ENCODE data around the gene FGFR2. TPM values are rescaled to one million over a fixed set of nuclear protein-coding genes. Genes with fewer than 3 reads are reported as not detected.

FGFR2 gene
- total RNA-seq, 4 donors from 2014 or later = 0.11 to 0.31 (median 0.22) TPM; not detected in 1

GRCh38 chr10:121544301-121544869 lies 53.9 kb downstream of the FGFR2 start:
- H3K36me3 ChIP-seq = no peaks in the 10 kb centered on the region
- H3K4me3 ChIP-seq = no peak overlapping the region
- ATAC-seq = no peak
- H3K4me1 ChIP-seq = no peaks in the 10 kb centered on the region
- in situ Hi-C loops (cut with MboI; ENCODE audit: low sequenced_read_pairs in 4 of 4) = no loop called here
- H3K27ac ChIP-seq = no peak overlapping the region
- intact Hi-C loops (cut with DNase I; ENCODE audit: low total_unique reads) = no loop called here
- TF ChIP-seq CTCF (IDR thresholded peaks at IDR 0.05 in 4 of 5, conservative IDR thresholded peaks at IDR 0.05 in 1 of 5) (no peak), POLR2A (IDR thresholded peaks at IDR 0.05) (no peak)
- DNase-seq = no peak
- no peaks in the 10 kb centered on the region for H3K27me3 ChIP-seq
- no peaks in the 10 kb centered on the region for H3K9me3 ChIP-seq

- in situ Hi-C loops (cut with MboI; ENCODE audit: low sequenced_read_pairs in 4 of 4) = no loop called here
- no peaks in the 10 kb centered on the region for H3K9me3 ChIP-seq
- TF ChIP-seq POLR2A (IDR thresholded peaks at IDR 0.05) (no peak), CTCF (IDR thresholded peaks at IDR 0.05 in 4 of 5, conservative IDR thresholded peaks at IDR 0.05 in 1 of 5) (no peak)
- DNase-seq = no peak
- no peak for ATAC-seq
- no peak overlapping the region for H3K4me3 ChIP-seq
- no peak overlapping the region for H3K27ac ChIP-seq
- H3K4me1 ChIP-seq = no peaks in the 10 kb centered on the region
- intact Hi-C loops (cut with DNase I; ENCODE audit: low total_unique reads) = no loop called here
- H3K27me3 ChIP-seq = no peaks in the 10 kb centered on the region
- H3K36me3 ChIP-seq = no peaks in the 10 kb centered on the region
Observed at GRCh38 chr10:121543545-121543944, 54.7 kb downstream of the FGFR2 start.

- Histone ChIP-seq H3K4me1 (no peaks in the 10 kb centered on the region), H3K27me3 (no peaks in the 10 kb centered on the region), H3K9me3 (no peaks in the 10 kb centered on the region), H3K27ac (no peak overlapping the region), H3K36me3 (no peaks in the 10 kb centered on the region), H3K4me3 (no peak overlapping the region)
- no peak for ATAC-seq
- in situ Hi-C loops (cut with MboI; ENCODE audit: low sequenced_read_pairs in 4 of 4) = no loop called here
- intact Hi-C loops (cut with DNase I; ENCODE audit: low total_unique reads) = no loop called here
- no peak for DNase-seq
- TF ChIP-seq CTCF (IDR thresholded peaks at IDR 0.05 in 4 of 5, conservative IDR thresholded peaks at IDR 0.05 in 1 of 5) = no peak
- no peak for TF ChIP-seq POLR2A (IDR thresholded peaks at IDR 0.05)
Observed at GRCh38 chr10:121541450-121542120, 56.7 kb downstream of the FGFR2 start.

GRCh38 chr10:121540732-121541395 lies 57.4 kb downstream of the FGFR2 start:
- no peak overlapping the region for H3K27ac ChIP-seq
- H3K4me3 ChIP-seq = no peak overlapping the region
- no peaks in the 10 kb centered on the region for H3K9me3 ChIP-seq
- intact Hi-C loops (cut with DNase I; ENCODE audit: low total_unique reads) = no loop called here
- TF ChIP-seq CTCF (IDR thresholded peaks at IDR 0.05 in 4 of 5, conservative IDR thresholded peaks at IDR 0.05 in 1 of 5) (no peak), POLR2A (IDR thresholded peaks at IDR 0.05) (no peak)
- in situ Hi-C loops (cut with MboI; ENCODE audit: low sequenced_read_pairs in 4 of 4) = no loop called here
- no peaks in the 10 kb centered on the region for H3K36me3 ChIP-seq
- H3K4me1 ChIP-seq = no peaks in the 10 kb centered on the region
- no peaks in the 10 kb centered on the region for H3K27me3 ChIP-seq
- ATAC-seq (no peak), DNase-seq (no peak)

All from gastrocnemius medialis (tissue), 4 donors.